ENCODE measurements around the gene MANEA. TPM values are rescaled to one million over a fixed set of nuclear protein-coding genes. Genes with fewer than 3 reads are reported as not detected.

Gene MANEA
- total and polyA plus RNA-seq, 2 of the 8 experiments (the other 6 are each of a cell fraction or from before 2014, with no cell fraction given) = 2.8 to 10.4 TPM

DNA sequence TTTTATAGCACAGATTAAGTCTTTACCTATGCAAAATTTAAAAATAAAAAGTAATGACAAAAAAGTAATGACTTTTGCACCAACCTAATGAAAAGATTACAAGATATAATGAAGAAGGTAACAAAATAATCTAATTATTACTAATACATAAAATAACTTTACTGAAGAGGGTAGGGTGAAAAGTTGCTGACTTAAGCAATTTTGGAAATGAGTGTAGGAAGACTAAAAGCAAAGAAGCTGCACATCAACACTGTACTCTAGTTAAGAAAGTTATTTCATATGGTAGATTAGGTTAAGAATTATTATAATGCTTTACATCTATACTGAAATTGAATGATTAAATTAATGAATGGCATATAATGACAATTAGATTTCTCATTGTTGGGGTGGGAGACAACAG is 76.8 kb downstream of the MANEA start:
- CTCF ChIA-PET (ENCODE audit: partially characterized antibody) = no interaction called here
- Histone ChIP-seq H3K23me2 (ENCODE audit: low read depth, low read length) (0 out of 2 replicates have a peak, but pooled peaks cover 2% of the 10 kb centered on the region), H2BK12ac (ENCODE audit: low read depth, low read length) (no peak overlapping the region), H4K20me1 (replicated peaks in 1 of 2; ENCODE audit: control insufficient read depth in 1 of 2, insufficient read depth in 2 of 2, low read length in 2 of 2) (no peaks in the 10 kb centered on the region), H2BK20ac (ENCODE audit: low read length) (no peak overlapping the region), H3K56ac (replicated peaks; ENCODE audit: insufficient read length, low read depth, low read length) (no peak overlapping the region), H3K27ac (ENCODE audit: low read depth, low read length) (no peak overlapping the region), H3K4me3 (ENCODE audit: extremely low read depth in 1 of 4, insufficient read depth in 2 of 4, low read depth in 3 of 4, low read length in 4 of 4) (no peak overlapping the region), H3K4me1 (replicated peaks in 1 of 4; ENCODE audit: control insufficient read depth in 3 of 4, insufficient read depth in 4 of 4, low read length in 3 of 4) (no peaks in the 10 kb centered on the region), H3K36me3 (ENCODE audit: control insufficient read depth in 2 of 4, insufficient read depth in 4 of 4, low read length in 3 of 4) (no peaks in the 10 kb centered on the region; a peak in 1 of 8 replicates), H3K79me2 (ENCODE audit: control insufficient read depth in 1 of 2, insufficient read depth in 2 of 2, low read length in 2 of 2) (no peaks in the 10 kb centered on the region), H3K4ac (replicated peaks; ENCODE audit: insufficient read length, low read depth, low read length) (no peak overlapping the region), H3K9ac (replicated peaks in 1 of 4; ENCODE audit: extremely low read depth in 1 of 4, low read depth in 3 of 4, low read length in 3 of 4) (no peak overlapping the region), H3K23ac (ENCODE audit: insufficient read length) (no peak overlapping the region), H3K18ac (ENCODE audit: extremely low read depth, low read length) (no peak overlapping the region), H4K91ac (replicated peaks; ENCODE audit: insufficient read length, low read length) (no peak overlapping the region), H2BK120ac (replicated peaks; ENCODE audit: low read depth, low read length) (no peak overlapping the region), H2AK5ac (ENCODE audit: low read depth, low read length) (no peak overlapping the region), H3K9me3 (ENCODE audit: insufficient read depth in 2 of 2, low read depth in 1 of 2, low read length in 1 of 2) (no peaks in the 10 kb centered on the region; a peak in 1 of 4 replicates), H4K5ac (ENCODE audit: insufficient read length, low read depth, low read length) (no peak overlapping the region), H4K8ac (ENCODE audit: extremely low read depth, insufficient read depth, low read length) (no peak overlapping the region), H3K27me3 (replicated peaks in 1 of 4; ENCODE audit: control insufficient read depth in 3 of 4, extremely low read depth in 1 of 4, insufficient read depth in 3 of 4, low read length in 3 of 4) (no peaks in the 10 kb centered on the region), H3K14ac (ENCODE audit: insufficient read length) (no peak overlapping the region), H2AFZ (ENCODE audit: low read length) (no peak overlapping the region), H3K4me2 (ENCODE audit: insufficient read depth in 1 of 2, low read depth in 2 of 2, low read length in 2 of 2) (no peak overlapping the region), H2BK15ac (ENCODE audit: low read length) (no peak overlapping the region), H2BK5ac (ENCODE audit: low read depth, low read length) (no peak overlapping the region), H3K79me1 (ENCODE audit: low read depth, low read length) (no peaks in the 10 kb centered on the region)
- DNase-seq (ENCODE audit: low read depth in 1 of 2, low spot score in 2 of 2) = no peak
- POLR2A ChIA-PET (ENCODE audit: partially characterized antibody) = no interaction called here
- FAIRE-seq = no peak
- TF ChIP-seq, protein P1, sequence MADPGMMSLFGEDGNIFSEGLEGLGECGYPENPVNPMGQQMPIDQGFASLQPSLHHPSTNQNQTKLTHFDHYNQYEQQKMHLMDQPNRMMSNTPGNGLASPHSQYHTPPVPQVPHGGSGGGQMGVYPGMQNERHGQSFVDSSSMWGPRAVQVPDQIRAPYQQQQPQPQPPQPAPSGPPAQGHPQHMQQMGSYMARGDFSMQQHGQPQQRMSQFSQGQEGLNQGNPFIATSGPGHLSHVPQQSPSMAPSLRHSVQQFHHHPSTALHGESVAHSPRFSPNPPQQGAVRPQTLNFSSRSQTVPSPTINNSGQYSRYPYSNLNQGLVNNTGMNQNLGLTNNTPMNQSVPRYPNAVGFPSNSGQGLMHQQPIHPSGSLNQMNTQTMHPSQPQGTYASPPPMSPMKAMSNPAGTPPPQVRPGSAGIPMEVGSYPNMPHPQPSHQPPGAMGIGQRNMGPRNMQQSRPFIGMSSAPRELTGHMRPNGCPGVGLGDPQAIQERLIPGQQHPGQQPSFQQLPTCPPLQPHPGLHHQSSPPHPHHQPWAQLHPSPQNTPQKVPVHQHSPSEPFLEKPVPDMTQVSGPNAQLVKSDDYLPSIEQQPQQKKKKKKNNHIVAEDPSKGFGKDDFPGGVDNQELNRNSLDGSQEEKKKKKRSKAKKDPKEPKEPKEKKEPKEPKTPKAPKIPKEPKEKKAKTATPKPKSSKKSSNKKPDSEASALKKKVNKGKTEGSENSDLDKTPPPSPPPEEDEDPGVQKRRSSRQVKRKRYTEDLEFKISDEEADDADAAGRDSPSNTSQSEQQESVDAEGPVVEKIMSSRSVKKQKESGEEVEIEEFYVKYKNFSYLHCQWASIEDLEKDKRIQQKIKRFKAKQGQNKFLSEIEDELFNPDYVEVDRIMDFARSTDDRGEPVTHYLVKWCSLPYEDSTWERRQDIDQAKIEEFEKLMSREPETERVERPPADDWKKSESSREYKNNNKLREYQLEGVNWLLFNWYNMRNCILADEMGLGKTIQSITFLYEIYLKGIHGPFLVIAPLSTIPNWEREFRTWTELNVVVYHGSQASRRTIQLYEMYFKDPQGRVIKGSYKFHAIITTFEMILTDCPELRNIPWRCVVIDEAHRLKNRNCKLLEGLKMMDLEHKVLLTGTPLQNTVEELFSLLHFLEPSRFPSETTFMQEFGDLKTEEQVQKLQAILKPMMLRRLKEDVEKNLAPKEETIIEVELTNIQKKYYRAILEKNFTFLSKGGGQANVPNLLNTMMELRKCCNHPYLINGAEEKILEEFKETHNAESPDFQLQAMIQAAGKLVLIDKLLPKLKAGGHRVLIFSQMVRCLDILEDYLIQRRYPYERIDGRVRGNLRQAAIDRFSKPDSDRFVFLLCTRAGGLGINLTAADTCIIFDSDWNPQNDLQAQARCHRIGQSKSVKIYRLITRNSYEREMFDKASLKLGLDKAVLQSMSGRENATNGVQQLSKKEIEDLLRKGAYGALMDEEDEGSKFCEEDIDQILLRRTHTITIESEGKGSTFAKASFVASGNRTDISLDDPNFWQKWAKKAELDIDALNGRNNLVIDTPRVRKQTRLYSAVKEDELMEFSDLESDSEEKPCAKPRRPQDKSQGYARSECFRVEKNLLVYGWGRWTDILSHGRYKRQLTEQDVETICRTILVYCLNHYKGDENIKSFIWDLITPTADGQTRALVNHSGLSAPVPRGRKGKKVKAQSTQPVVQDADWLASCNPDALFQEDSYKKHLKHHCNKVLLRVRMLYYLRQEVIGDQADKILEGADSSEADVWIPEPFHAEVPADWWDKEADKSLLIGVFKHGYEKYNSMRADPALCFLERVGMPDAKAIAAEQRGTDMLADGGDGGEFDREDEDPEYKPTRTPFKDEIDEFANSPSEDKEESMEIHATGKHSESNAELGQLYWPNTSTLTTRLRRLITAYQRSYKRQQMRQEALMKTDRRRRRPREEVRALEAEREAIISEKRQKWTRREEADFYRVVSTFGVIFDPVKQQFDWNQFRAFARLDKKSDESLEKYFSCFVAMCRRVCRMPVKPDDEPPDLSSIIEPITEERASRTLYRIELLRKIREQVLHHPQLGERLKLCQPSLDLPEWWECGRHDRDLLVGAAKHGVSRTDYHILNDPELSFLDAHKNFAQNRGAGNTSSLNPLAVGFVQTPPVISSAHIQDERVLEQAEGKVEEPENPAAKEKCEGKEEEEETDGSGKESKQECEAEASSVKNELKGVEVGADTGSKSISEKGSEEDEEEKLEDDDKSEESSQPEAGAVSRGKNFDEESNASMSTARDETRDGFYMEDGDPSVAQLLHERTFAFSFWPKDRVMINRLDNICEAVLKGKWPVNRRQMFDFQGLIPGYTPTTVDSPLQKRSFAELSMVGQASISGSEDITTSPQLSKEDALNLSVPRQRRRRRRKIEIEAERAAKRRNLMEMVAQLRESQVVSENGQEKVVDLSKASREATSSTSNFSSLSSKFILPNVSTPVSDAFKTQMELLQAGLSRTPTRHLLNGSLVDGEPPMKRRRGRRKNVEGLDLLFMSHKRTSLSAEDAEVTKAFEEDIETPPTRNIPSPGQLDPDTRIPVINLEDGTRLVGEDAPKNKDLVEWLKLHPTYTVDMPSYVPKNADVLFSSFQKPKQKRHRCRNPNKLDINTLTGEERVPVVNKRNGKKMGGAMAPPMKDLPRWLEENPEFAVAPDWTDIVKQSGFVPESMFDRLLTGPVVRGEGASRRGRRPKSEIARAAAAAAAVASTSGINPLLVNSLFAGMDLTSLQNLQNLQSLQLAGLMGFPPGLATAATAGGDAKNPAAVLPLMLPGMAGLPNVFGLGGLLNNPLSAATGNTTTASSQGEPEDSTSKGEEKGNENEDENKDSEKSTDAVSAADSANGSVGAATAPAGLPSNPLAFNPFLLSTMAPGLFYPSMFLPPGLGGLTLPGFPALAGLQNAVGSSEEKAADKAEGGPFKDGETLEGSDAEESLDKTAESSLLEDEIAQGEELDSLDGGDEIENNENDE (IDR thresholded peaks at IDR 0.05; ENCODE audit: insufficient replicate concordance, low read length) = no peak
- peak; percentile 91 for TF ChIP-seq MAFK (IDR thresholded peaks at IDR 0.05; ENCODE audit: low read depth, low read length)
